AG04450 (cell line): ENCODE data around the gene PFKFB2. TPM values are rescaled to one million over a fixed set of nuclear protein-coding genes. Genes with fewer than 3 reads are reported as not detected.

Experiments
- CTCF ChIA-PET: fragments of 300-600, 350-600 bp; formaldehyde crosslinking; extraction: SDS; loops from one replicate; lab custom pipeline; 2022; ENCODE audit warnings: antibody characterized with exemption, inconsistent platforms; lab: Charles Lee
- POLR2A ChIA-PET: fragments of 350-600 bp; formaldehyde crosslinking; extraction: SDS; loops from one replicate; lab custom pipeline; 2021; ENCODE audit warnings: antibody characterized with exemption, inconsistent platforms; lab: Yijun Ruan, JAX
- DNase-seq: peaks from one replicate; pipeline ENCODE4 v3.0.0-alpha.2; 2011; ENCODE audit warnings: low read depth, low spot score
- H3K27ac ChIP-seq: one replicate; pipeline ENCODE4 v1.5.1; 2012; ENCODE audit warnings: low read depth, low read length, control low read depth
- H3K27me3 ChIP-seq: one replicate; pipeline ENCODE4 v1.6.0; 2012; ENCODE audit warnings: low read length; ENCODE audit not compliant: control insufficient read depth, insufficient read depth
- H3K4me3 ChIP-seq: 2 replicates; pipeline ENCODE4 v1.5.1; 2011; ENCODE audit warnings: mild to moderate bottlenecking, low read depth, low read length, control low read depth
- H3K9me3 ChIP-seq: 2 replicates; pipeline ENCODE4 v1.5.1; 2012; ENCODE audit warnings: low read length; ENCODE audit not compliant: control insufficient read depth, insufficient read depth
- CTCF ChIP-seq: IDR thresholded peaks from 2 replicates; pipeline ENCODE4 v1.5.1; 2011; ENCODE audit warnings: low read depth, low read length, control low read depth, inconsistent platforms
- polyA plus RNA-seq: library from polyadenylated mRNA; depleted of rRNA; stranded (reverse); fragments of >200 nt; gene quantifications from 2 replicates; pipeline ENCODE4 v1.2.3, GENCODE V29; 2011

PFKFB2 gene
- polyA plus RNA-seq, 1 experiment, result 1.7 TPM

- no peak for DNase-seq
- ChIA-PET POLR2A (no interaction called here), CTCF (no interaction called here)
- TF ChIP-seq CTCF, result no peak
- Histone ChIP-seq H3K9me3 (no peaks in the 10 kb centered on the region), H3K27ac (no peak overlapping the region), H3K27me3 (peaks cover 8% of the 10 kb centered on the region), H3K4me3 (no peak overlapping the region)
Observed at GRCh38 chr1:207088161-207088560, 35.1 kb downstream of the PFKFB2 start.

GRCh38 chr1:207088701-207089626, 35.9 kb downstream of the PFKFB2 start, which contains the start of gene C4BPB:
TSS of gene C4BPB (plus strand) at chr1:207088860. CDS start at chr1:207089532, 672 bp downstream.
- ChIA-PET CTCF (interaction anchor here (0.8 to 1.0 kb wide), 2 partner anchors 9 to 411 kb away, joined by 3 read pairs; no protein-coding TSS in a partner anchor), POLR2A (no interaction called here)
- H3K27ac ChIP-seq, result no peak within 1 kb of the TSS

GRCh38 chr1:207089627-207090355, 36.7 kb downstream of the PFKFB2 start:
- ChIA-PET POLR2A (no interaction called here), CTCF (interaction anchor here (0.7 to 1.0 kb wide), 3 partner anchors 10 to 426 kb away, joined by 3 read pairs; no protein-coding TSS in a partner anchor)
- peaks cover 8% of the 10 kb centered on the region for H3K27me3 ChIP-seq
- TF ChIP-seq CTCF, result no peak
- H3K27ac ChIP-seq, result no peak overlapping the region
- H3K9me3 ChIP-seq, result no peaks in the 10 kb centered on the region
- DNase-seq, result no peak
- H3K4me3 ChIP-seq, result no peak overlapping the region

More at GRCh38 chr1:207088701-207089626, 35.9 kb downstream of the PFKFB2 start, which contains the start of gene C4BPB:
- TF ChIP-seq CTCF, result no peak
- DNase-seq, result no peak
- Histone ChIP-seq H3K9me3 (no peaks in the 10 kb centered on the region), H3K4me3 (no peak within 1 kb of the TSS), H3K27me3 (peaks cover 8% of the 10 kb centered on the region)

GRCh38 chr1:207091200-207091908, 38.3 kb downstream of the PFKFB2 start:
- ChIA-PET CTCF (interaction anchor here (1.0 kb wide), 1 partner anchor 41 kb away, joined by 3 read pairs; no protein-coding TSS in a partner anchor), POLR2A (no interaction called here)
- TF ChIP-seq CTCF, result no peak

More at GRCh38 chr1:207091200-207091908, 38.3 kb downstream of the PFKFB2 start:
- H3K4me3 ChIP-seq, result no peak overlapping the region
- H3K27me3 ChIP-seq, result peaks cover 3% of the 10 kb centered on the region
- H3K9me3 ChIP-seq, result no peaks in the 10 kb centered on the region
- no peak overlapping the region for H3K27ac ChIP-seq
- no peak for DNase-seq
